Astrocyte (in vitro differentiated cells and primary cell): ENCODE measurements around the gene WDR83.

ENCODE experiments used
- EZH2 ChIP-seq: IDR thresholded peaks from 2 replicates; pipeline ENCODE4 v1.6.1; 2012; ENCODE audit warnings: mild to moderate bottlenecking, low read length, inconsistent platforms; ENCODE audit not compliant: insufficient read depth
- TF ChIP-seq, protein P1 (sequence below): IDR thresholded peaks from 2 replicates; pipeline ENCODE4 v1.5.1; 2011; ENCODE audit warnings: low read depth, mild to moderate bottlenecking, inconsistent platforms, low read length, moderate library complexity; ENCODE audit not compliant: insufficient read depth

DNA sequence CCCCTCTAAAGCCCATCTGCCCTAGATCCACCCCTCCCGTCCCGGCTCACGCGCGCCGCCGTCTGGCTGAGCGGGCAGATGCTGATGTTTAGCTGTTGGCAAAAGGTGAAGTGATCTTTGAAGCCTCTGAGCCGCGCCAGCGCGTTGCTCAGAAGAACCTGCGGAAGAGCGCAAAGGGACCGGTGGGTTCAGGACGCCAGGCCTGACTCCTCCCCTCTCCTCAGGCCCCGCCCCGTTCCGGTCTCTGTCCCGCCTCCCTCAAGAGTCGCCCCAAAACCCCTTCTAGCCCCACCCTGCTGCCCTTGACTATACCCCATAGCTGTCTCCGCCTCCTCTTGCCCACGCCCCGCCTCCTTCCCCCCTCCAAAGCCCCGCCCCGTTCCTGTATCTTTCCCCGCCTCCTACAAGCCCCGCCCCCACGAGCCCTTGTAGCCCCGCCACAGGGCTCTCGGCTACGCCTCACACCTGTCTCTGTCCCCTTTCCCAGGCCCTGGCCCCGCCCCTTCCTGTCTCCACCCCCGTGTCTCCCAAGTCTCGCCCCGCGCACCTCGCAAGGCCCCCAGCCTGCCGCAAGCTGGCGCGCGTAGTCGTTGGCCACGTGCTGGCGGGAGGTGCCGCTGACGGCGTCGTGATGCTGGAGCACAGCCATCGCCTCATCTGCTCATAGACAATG lies 9.6 kb upstream of the WDR83 start:
- no peak for TF ChIP-seq EZH2
- TF ChIP-seq, protein P1, sequence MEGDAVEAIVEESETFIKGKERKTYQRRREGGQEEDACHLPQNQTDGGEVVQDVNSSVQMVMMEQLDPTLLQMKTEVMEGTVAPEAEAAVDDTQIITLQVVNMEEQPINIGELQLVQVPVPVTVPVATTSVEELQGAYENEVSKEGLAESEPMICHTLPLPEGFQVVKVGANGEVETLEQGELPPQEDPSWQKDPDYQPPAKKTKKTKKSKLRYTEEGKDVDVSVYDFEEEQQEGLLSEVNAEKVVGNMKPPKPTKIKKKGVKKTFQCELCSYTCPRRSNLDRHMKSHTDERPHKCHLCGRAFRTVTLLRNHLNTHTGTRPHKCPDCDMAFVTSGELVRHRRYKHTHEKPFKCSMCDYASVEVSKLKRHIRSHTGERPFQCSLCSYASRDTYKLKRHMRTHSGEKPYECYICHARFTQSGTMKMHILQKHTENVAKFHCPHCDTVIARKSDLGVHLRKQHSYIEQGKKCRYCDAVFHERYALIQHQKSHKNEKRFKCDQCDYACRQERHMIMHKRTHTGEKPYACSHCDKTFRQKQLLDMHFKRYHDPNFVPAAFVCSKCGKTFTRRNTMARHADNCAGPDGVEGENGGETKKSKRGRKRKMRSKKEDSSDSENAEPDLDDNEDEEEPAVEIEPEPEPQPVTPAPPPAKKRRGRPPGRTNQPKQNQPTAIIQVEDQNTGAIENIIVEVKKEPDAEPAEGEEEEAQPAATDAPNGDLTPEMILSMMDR = no peak
